Ovary (tissue), 9 donors: ENCODE measurements around the gene SUGT1. TPM values are rescaled to one million over a fixed set of nuclear protein-coding genes. Genes with fewer than 3 reads are reported as not detected.

Source experiments
- DNase-seq, 5 donors: peaks; one replicate each; pipeline ENCODE4 v3.0.0-alpha.2; 2019 to 2020
- H3K27ac ChIP-seq, 2 donors: fragments of 200-600 bp; one replicate each; pipeline versions ENCODE4 v1.5.1 to v1.8.0; 2019 to 2022
- H3K27me3 ChIP-seq: fragments of 200-600 bp; one replicate; pipeline ENCODE4 v1.8.0; 2022
- H3K36me3 ChIP-seq: fragments of 200-600 bp; sonication (generic); one replicate; pipeline ENCODE4 v1.5.1; 2019
- H3K4me1 ChIP-seq: one replicate; pipeline ENCODE4 v1.8.1; 2013; ENCODE audit warnings: mild to moderate bottlenecking, moderate library complexity; ENCODE audit not compliant: insufficient read depth
- H3K4me3 ChIP-seq: fragments of 200-600 bp; sonication (generic); one replicate; pipeline ENCODE4 v1.5.1; 2017
- H3K9me3 ChIP-seq, 2 donors: fragments of 200-600 bp in 1 of 2; sonication (generic) in 1 of 2; one replicate each; pipeline versions ENCODE4 v1.5.1 to v1.8.1; 2013 to 2019; ENCODE audit warnings: mild to moderate bottlenecking in 1 of 2, moderate library complexity in 1 of 2
- CTCF ChIP-seq, 3 donors: fragments of 450-650 bp in 2 of 3; fragments of 200-600 bp in 1 of 3; IDR thresholded peaks; one replicate each; pipeline versions ENCODE4 v1.5.1 to v1.8.0; 2016 to 2022; ENCODE audit warnings: antibody characterized with exemption in 3 of 3, mild to moderate bottlenecking in 1 of 3
- EP300 ChIP-seq: sonication (generic); formaldehyde crosslinking; IDR thresholded peaks from one replicate; pipeline ENCODE4 v1.6.1; 2017; ENCODE audit warnings: antibody characterized with exemption
- POLR2A ChIP-seq: fragments of 450-650 bp; IDR thresholded peaks from one replicate; pipeline ENCODE4 v1.6.1; 2017; ENCODE audit warnings: antibody characterized with exemption, mild to moderate bottlenecking, moderate library complexity
- WGBS, 3 donors: extraction: QIAGEN DNeasy Blood & Tissue Kit in 1 of 3; methylation state at CpG; one replicate each; pipeline versions ENCODE4 v1.1.5 to v1.1.7; 2013 to 2017; 5-methylcytosine and 5-hydroxymethylcytosine counted together
- intact Hi-C, 4 donors: fragments of 100-400 bp; cut with DNase I; formaldehyde crosslinking; loops; one replicate each; pipeline versions ENCODE4 v1.11.0 to v1.15.1; 2022 to 2023
- polyA plus RNA-seq, 2 donors: library from polyadenylated mRNA; stranded (reverse); fragments of 200-250 nt in 1 of 2; fragments of 350-450 nt in 1 of 2; fragmentation: Illumina TruSeq in 1 of 2; extraction: RNeasy Lipid Tissue Mini Kit (QIAGEN cat#74804) in 1 of 2; gene quantifications; one replicate each; pipeline ENCODE4 v1.2.3, GENCODE V29; 2013 to 2014
- total RNA-seq, 7 donors: library from RNA; depleted of rRNA in 2 of 7; stranded (reverse); fragments of >200 nt in 2 of 7; fragmentation: NEBNext Ultra II Directional in 3 of 7; extraction: Animal tissue kit (Norgen Biotek cat#: 25700) in 3 of 7; gene quantifications; one replicate each; pipeline versions ENCODE4 v1.1.0 to v1.2.4, GENCODE V29; 2016 to 2023
- donor health status: DM: no; HTN: no; CAD: no; lungs with moderate emphysema.
- donor health status: DM: no; HTN: no; CAD: no.
- donor health status: Bipolar disorder and iron deficiency.
- donor health status: DM: yes; HTN: yes; CAD: no.
- donor health status: DM: no; HTN: no; CAD: no.
- donor health status: DM: yes; HTN: yes; CAD: no.

Gene SUGT1
- total and polyA plus RNA-seq, 9 donors, result 20.0 to 50.7 (median 44.8) TPM

- no peak for TF ChIP-seq CTCF (IDR thresholded peaks at IDR 0.05)
- TF ChIP-seq EP300, result no peak
- TF ChIP-seq POLR2A, result no peak
- no peak for DNase-seq
- H3K4me1 ChIP-seq, result no peaks in the 10 kb centered on the region
- no peaks in the 10 kb centered on the region for H3K27me3 ChIP-seq
- H3K4me3 ChIP-seq, result no peak overlapping the region
- no peak overlapping the region for H3K27ac ChIP-seq
- intact Hi-C loops, result no loop called here
- no peaks in the 10 kb centered on the region for H3K36me3 ChIP-seq
- WGBS, 3 donors, result 45 to 50% (median 49%) methylated on average over 6 of the region's 6 CpGs
- H3K9me3 ChIP-seq, result no peaks in the 10 kb centered on the region
Measured at GRCh38 chr13:52744842-52745375, 92.3 kb downstream of the SUGT1 start.

- Histone ChIP-seq H3K4me3 (no peak overlapping the region), H3K4me1 (no peaks in the 10 kb centered on the region), H3K36me3 (no peaks in the 10 kb centered on the region), H3K27ac (no peak overlapping the region), H3K27me3 (no peaks in the 10 kb centered on the region), H3K9me3 (no peaks in the 10 kb centered on the region)
- intact Hi-C loops, result no loop called here
- no peak for TF ChIP-seq POLR2A
- no peak for TF ChIP-seq EP300
- no peak for DNase-seq
- 65 to 82% (median 66%) methylated on average over 3 of the region's 3 CpGs for WGBS, 3 donors
Measured at GRCh38 chr13:52746141-52746540, 93.5 kb downstream of the SUGT1 start.

- Histone ChIP-seq H3K27me3 (no peaks in the 10 kb centered on the region), H3K4me3 (no peak overlapping the region), H3K4me1 (no peaks in the 10 kb centered on the region), H3K9me3 (no peaks in the 10 kb centered on the region), H3K36me3 (no peaks in the 10 kb centered on the region), H3K27ac (no peak overlapping the region)
- TF ChIP-seq EP300 (no peak), POLR2A (no peak), CTCF (IDR thresholded peaks at IDR 0.05) (no peak)
- intact Hi-C loops, result no loop called here
- WGBS, 3 donors, result 6 to 9% (median 6%) methylated on average over 5 of the region's 5 CpGs
- DNase-seq, result no peak
Measured at GRCh38 chr13:52749419-52749818, 96.8 kb downstream of the SUGT1 start.

Other genes with a start within 250 kb of the SUGT1 start
- gene THSD1, start 246.7 kb upstream of the SUGT1 start, total RNA-seq, result 1 to 10 TPM; 2.1 to 5.4 (median 3.4) TPM
- 1 to 10 TPM; 4.8 to 6.4 TPM for gene THSD1, start 246.7 kb upstream of the SUGT1 start, polyA plus RNA-seq
- gene VPS36, start 202.2 kb upstream of the SUGT1 start, total RNA-seq, result 10 to 100 TPM; 30.8 to 54.7 (median 34.8) TPM
- gene VPS36, start 202.2 kb upstream of the SUGT1 start, polyA plus RNA-seq, result 10 to 100 TPM; 15.0 to 29.8 TPM
- gene CKAP2, start 197.4 kb upstream of the SUGT1 start, total RNA-seq, result 1 to 10 TPM; 3.7 to 7.7 (median 6.1) TPM
- 10 to 100 TPM in 1 of 2 donors, 1 to 10 TPM in 1; 3.0 to 12.6 TPM for gene CKAP2, start 197.4 kb upstream of the SUGT1 start, polyA plus RNA-seq
- gene HNRNPA1L2, start 10.4 kb upstream of the SUGT1 start, total RNA-seq, result 10 to 100 TPM in 3 of 7 donors, 1 to 10 TPM in 4; 2.3 to 12.6 (median 8.5) TPM
- 10 to 100 TPM; 10.3 to 16.2 TPM for gene HNRNPA1L2, start 10.4 kb upstream of the SUGT1 start, polyA plus RNA-seq
- not detected for gene CNMD, start 87.0 kb downstream of the SUGT1 start, total RNA-seq
- not detected for gene CNMD, start 87.0 kb downstream of the SUGT1 start, polyA plus RNA-seq
- not detected for gene PCDH8, start 195.8 kb downstream of the SUGT1 start, total RNA-seq
- under 1 TPM in 1 of 2 donors, not detected in 1; 0.06 TPM for gene PCDH8, start 195.8 kb downstream of the SUGT1 start, polyA plus RNA-seq